HFFc6 (cell line): ENCODE results near the gene SREBF1. TPM values are rescaled to one million over a fixed set of nuclear protein-coding genes. Genes with fewer than 3 reads are reported as not detected.
A peak's percentile ranks its signal among the peaks of the same experiment; 100 is the strongest.

Experiments used
- DNase-seq: peaks from one replicate; pipeline ENCODE4 v3.0.0-alpha.2; 2018
- H3K27ac Mint-ChIP-seq: 2 replicates; pipeline ENCODE4 v1.8.0; 2020; ENCODE audit warnings: mild to moderate bottlenecking, mixed read lengths
- H3K27me3 Mint-ChIP-seq: 2 replicates; pipeline ENCODE4 v1.8.0; 2021; ENCODE audit warnings: mild to moderate bottlenecking, moderate library complexity, mixed read lengths; ENCODE audit not compliant: insufficient read depth
- H3K36me3 Mint-ChIP-seq: 2 replicates; pipeline ENCODE4 v1.8.0; 2021; ENCODE audit warnings: low read depth, mixed read lengths
- H3K4me1 Mint-ChIP-seq: 2 replicates; pipeline ENCODE4 v1.8.0; 2020; ENCODE audit warnings: low read depth, mixed read lengths
- H3K4me3 Mint-ChIP-seq: 2 replicates; pipeline ENCODE4 v1.8.0; 2020; ENCODE audit warnings: mild to moderate bottlenecking, moderate library complexity, mixed read lengths
- H3K9me3 Mint-ChIP-seq: 2 replicates; pipeline ENCODE4 v1.8.0; 2020; ENCODE audit warnings: mild to moderate bottlenecking, mixed read lengths
- total RNA-seq, 6 experiments: library from RNA; stranded (reverse); fragmentation: NEBNext Ultra II Directional; extraction: Animal tissue kit (Norgen Biotek cat#: 25700); gene quantifications; 2 replicates in 1 of 6; 3 replicates in 5 of 6; pipeline ENCODE4 v1.2.3, GENCODE V29; 2021
- TF ChIP-seq, protein P1 (sequence below): fragments of 200-600 bp; sonication (generic); IDR thresholded peaks from 2 replicates; pipeline ENCODE4 v1.5.0; 2021; ENCODE audit warnings: antibody characterized with exemption, mild to moderate bottlenecking

SREBF1 gene
- total RNA-seq, 6 experiments from 2014 or later: 34.9 to 51.7 (median 40.5) TPM

DNA sequence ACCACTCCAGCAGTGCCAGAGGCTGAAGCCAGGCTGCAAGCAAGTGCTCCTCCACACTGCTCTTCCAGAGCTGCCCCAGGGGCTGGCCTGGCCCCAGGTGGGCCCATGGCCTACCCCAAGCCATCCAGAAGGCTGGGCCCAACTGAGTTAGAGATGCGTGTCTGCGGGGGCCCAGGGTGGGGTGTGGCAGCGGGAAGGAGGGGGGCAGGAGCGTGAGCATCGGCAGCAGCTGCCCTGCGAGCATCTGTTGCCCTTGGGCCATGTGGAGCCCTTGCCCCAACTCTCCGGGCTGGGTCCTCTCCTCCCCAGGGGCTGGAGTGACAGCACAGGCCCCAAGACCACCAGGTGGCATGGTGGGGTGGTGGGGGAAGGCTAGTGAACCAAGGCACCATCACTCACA is 7.3 kb upstream of the SREBF1 start:
- H3K4me3 Mint-ChIP-seq: no peak overlapping the region; the same call in 1 of the 2 replicates
- no peak for DNase-seq
- H3K36me3 Mint-ChIP-seq: no peaks in the 10 kb centered on the region
- H3K4me1 Mint-ChIP-seq: peaks cover 21% of the 10 kb centered on the region
- H3K9me3 Mint-ChIP-seq: no peaks in the 10 kb centered on the region
- no peak overlapping the region for H3K27ac Mint-ChIP-seq
- TF ChIP-seq, protein P1, sequence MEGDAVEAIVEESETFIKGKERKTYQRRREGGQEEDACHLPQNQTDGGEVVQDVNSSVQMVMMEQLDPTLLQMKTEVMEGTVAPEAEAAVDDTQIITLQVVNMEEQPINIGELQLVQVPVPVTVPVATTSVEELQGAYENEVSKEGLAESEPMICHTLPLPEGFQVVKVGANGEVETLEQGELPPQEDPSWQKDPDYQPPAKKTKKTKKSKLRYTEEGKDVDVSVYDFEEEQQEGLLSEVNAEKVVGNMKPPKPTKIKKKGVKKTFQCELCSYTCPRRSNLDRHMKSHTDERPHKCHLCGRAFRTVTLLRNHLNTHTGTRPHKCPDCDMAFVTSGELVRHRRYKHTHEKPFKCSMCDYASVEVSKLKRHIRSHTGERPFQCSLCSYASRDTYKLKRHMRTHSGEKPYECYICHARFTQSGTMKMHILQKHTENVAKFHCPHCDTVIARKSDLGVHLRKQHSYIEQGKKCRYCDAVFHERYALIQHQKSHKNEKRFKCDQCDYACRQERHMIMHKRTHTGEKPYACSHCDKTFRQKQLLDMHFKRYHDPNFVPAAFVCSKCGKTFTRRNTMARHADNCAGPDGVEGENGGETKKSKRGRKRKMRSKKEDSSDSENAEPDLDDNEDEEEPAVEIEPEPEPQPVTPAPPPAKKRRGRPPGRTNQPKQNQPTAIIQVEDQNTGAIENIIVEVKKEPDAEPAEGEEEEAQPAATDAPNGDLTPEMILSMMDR: no peak
- H3K27me3 Mint-ChIP-seq: peaks cover 21% of the 10 kb centered on the region; the same call in 1 of the 2 replicates

DNA sequence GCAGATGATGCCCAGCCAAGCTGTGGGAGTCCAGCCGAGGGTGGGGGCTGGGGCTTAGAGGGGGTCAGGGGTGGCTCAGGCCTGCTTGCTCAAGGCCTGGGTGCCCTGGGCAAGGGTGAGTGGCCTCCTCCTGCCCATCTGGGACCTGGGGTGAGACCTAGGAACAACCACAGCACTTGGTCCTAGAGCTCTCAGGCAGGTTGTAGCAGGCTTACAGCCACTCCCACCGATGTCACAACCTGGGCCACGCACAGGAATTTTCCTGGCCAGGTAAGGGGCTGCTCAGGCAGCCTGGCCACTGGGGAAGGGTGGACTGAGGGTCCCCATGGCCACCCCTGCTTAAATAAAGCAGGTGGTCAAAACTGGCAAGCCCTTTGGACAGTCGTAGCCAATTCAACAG is 6.3 kb upstream of the SREBF1 start:
- H3K27ac Mint-ChIP-seq: no peak overlapping the region
- H3K9me3 Mint-ChIP-seq: no peaks in the 10 kb centered on the region
- peaks cover 21% of the 10 kb centered on the region; the same call in 1 of the 2 replicates for H3K27me3 Mint-ChIP-seq
- no peak for DNase-seq
- no peak overlapping the region for H3K4me3 Mint-ChIP-seq
- H3K36me3 Mint-ChIP-seq: no peaks in the 10 kb centered on the region
- TF ChIP-seq, protein P1: no peak
- peaks cover 28% of the 10 kb centered on the region for H3K4me1 Mint-ChIP-seq

DNA sequence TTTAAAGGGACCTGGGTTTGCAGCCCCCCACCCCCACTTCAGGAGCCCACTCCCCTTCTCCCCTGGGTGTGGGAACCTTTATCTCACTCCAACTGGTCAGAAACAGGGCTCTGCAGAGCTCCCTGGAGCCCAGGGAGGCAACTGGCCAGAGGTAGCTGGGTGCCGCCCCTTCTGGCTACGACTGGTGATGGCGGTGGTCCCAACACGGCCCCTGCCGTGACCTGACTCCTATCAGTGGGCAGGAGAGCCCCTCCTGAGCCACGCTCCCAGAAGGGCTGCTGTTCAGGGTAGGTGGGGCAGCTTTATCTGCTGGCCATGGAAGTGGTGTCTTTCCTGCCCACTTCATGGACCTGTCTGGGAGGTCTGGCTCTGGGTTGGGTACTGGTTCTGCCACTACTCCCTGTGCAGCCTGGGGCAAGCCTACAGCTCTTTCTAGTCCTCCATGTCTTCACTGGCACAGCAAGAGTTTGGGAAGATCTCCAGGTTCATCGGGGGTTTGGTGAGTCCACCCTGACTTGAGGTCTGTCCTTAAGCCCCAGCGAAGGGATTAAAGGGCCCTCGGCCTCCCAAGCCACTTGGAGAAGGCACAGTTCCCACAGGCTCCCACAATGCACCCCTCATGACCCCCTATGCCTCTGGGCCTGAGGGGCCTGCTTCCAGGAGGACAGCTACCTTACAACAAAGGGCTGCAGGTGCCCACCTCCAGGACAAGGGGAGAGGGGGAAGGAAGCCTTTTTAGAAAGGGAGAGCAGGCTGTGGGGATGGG is 5.5 kb upstream of the SREBF1 start:
- Mint-ChIP-seq H3K27ac (peak overlapping the region; percentile 87), H3K36me3 (no peaks in the 10 kb centered on the region), H3K4me3 (no peak overlapping the region), H3K27me3 (peaks cover 18% of the 10 kb centered on the region), H3K9me3 (no peaks in the 10 kb centered on the region), H3K4me1 (peaks cover 36% of the 10 kb centered on the region)
- TF ChIP-seq, protein P1: no peak
- DNase-seq: no peak

DNA sequence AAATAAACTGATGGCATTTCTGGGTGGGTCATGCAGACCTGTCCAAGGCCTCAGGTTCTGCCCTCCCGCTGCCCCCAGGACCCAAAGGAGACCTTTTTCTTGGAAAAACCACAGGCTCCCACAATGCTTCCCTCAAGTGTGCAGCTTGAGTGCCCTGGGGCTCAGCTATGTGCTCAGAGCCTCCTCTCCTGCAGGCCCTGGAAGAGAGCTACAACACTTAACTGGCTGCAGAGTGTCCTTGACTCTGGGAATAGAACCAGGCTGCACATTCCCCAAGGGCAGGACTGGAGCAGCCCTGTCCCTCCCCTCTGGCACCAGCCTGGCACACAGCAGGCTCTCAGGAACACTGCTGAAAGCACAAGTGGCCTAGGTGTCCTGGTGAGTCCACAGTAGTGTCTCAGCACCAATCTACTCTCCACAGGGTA is 4.8 kb upstream of the SREBF1 start:
- Mint-ChIP-seq H3K9me3 (no peaks in the 10 kb centered on the region), H3K4me3 (peak overlapping the region; percentile 70; the same call in 1 of the 2 replicates), H3K36me3 (no peaks in the 10 kb centered on the region), H3K4me1 (peaks cover 41% of the 10 kb centered on the region), H3K27ac (peak overlapping the region; percentile 87), H3K27me3 (peaks cover 18% of the 10 kb centered on the region)
- TF ChIP-seq, protein P1: no peak
- DNase-seq: no peak

GRCh38 chr17:17840751-17841591 is 4.2 kb upstream of the SREBF1 start:
- Mint-ChIP-seq H3K27ac (peak overlapping the region; percentile 87), H3K4me3 (peak overlapping the region; percentile 70), H3K9me3 (no peaks in the 10 kb centered on the region), H3K4me1 (peaks cover 42% of the 10 kb centered on the region), H3K36me3 (peaks cover under 1% of the 10 kb centered on the region), H3K27me3 (peaks cover 11% of the 10 kb centered on the region)
- DNase-seq: no peak
- TF ChIP-seq, protein P1: no peak
